Activated T-cell treated with anti-CD3 and anti-CD28 coated beads for 48 hours (primary cell): ENCODE data around the gene MTM1.

ENCODE experiments used
- DNase-seq: peaks from one replicate; pipeline ENCODE4 v3.0.0-alpha.2; 2020; ENCODE audit warnings: low read depth

MTM1 gene

DNA sequence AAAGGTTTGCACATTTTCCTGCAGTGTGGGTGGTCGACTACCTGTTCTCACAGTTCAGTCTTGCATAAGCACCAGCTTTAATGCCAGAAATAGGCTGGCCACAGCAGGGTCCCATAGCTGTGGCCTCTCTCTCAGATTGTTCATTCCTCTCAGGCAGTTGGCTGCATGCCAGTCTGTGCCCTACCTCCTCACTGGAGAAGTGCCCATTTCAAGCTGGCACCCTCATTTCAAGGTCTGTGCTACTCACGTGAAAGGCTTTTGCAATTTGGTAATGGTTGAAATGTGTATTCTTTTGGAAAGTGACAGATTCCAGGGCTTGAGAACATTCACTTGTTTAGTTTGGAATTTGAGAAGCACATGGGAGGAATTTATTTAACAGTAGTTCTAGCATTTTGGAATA is 95.9 kb downstream of the MTM1 start:
- no peak for DNase-seq

DNA sequence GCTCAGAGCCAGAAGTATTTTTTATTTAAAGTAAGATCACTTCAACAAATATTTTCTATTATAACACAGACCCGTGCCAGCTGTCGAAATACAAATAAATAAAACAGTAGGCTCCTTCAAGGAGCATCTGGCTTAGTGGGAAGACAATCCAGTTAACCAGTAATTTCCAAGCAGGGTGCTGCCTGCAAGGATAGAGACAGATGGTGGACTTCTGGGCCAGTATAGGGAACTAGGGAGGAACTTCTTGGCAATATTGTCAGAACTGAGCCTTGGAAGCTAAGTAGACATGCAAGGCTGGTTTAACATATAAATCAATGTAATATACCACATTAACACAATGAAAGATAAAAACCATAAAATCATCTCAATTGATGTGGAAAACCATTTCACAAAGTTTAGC is 107.8 kb downstream of the MTM1 start:
- no peak for DNase-seq

DNA sequence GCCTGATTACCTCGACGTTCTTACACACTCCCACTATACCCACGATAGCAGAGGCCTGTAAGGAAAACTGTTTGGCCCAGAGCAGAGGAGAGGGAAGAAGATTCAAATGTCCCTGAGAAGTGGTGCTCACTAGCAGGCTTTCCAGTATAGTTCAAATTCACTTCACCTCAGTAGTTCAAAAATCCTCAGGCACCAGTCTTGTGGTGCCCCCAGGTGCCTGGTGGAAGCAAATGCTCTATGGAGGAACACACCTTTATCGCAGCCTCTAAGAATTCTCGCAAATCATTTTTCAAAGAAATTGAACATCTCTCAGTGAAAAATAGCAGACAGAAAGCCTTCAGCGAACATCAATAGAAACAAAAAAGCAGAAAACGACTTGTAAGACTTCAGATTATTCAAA is 112.6 kb downstream of the MTM1 start:
- no peak for DNase-seq

DNA sequence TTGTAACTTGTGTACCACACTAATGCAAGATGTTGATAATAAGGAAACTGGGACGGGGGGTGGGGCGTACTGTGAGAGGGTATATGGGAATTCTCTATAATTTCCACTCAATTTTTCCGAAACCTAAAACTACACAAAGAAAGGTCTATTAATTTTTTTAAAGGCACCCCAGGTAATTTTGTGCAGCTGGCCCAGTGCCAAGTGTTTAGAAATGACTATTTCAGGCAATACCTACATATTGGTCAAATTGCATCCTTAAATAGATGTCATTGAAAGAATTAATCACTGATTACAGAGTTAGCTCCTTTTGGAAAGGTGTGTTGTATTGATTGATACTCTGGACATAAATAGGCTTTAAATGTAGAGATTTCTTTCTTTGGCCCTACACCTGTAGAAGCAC is 114.7 kb downstream of the MTM1 start:
- no peak for DNase-seq

DNA sequence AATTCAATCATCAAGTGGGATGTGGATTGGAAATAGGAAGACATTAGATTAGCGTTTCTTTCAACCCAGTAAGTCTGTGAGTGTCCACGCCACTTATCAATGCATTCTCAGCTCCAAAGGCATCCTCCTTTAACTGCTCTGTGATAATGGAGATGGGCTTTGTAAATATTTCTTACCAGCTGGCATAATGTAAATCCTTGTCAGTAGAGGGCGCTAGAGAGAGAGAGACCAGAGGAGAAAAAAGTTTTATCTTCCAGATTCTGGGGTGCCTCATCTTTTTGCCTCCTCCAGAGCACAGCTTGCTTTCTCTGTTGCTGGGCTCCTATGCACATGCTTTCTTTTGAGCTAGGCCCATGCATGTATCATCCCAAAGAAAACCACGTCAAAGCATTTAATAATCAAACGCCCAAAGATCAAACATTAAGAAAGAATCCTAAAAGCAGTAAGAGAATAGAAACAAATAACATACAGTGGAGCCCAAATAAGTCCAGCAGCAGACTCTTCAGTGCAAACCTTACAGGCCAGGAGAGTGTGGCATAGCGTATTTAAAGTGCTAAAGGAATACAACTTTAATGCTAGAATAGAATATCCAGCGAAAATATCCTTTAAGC is 115.2 kb downstream of the MTM1 start:
- DNase-seq = no peak

DNA sequence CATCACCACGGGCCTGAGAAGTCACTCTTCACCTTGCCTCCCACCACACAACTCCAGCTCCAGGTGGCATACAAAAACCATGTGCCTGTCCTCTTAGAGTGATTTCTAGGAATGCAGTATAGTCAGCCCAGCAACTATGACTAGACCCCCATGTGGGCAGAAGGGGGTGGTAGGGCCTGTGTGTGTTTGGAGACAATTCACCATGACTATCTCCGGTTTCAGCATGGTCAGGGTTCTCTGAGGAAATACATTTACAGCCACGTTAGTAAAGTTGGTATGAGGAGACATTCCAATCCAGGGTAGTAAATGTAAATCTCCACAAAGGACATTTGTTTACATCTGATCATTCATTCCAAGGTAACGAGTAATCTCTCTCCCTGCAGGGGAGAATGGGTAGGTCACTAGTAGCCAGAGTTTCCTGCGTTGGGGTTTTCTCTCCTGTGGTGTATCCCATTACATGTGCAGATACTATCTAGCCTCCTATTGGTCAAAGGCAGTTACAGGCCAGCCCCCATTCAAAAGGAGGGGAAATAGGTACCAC is 120.6 kb downstream of the MTM1 start:
- no peak for DNase-seq

DNA sequence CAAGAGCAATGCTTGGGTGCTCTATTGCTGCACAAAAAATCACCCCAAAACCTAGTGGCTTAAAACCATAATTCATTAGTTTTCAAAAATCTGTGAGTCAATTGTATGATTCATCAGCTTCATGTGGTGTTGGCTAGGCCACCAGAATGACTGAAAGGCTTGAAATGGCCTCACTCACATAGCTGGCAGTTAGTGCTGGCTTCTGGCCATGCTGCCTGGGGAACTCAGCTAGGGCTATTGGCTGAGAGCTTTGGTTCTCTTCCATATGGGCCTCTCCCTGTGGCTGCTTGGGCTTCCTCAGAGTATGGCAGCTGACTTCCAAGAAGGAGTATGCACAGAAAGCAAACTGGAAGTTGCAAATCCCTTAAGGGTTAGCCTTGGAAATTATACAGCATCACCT is 121.7 kb downstream of the MTM1 start:
- no peak for DNase-seq

DNA sequence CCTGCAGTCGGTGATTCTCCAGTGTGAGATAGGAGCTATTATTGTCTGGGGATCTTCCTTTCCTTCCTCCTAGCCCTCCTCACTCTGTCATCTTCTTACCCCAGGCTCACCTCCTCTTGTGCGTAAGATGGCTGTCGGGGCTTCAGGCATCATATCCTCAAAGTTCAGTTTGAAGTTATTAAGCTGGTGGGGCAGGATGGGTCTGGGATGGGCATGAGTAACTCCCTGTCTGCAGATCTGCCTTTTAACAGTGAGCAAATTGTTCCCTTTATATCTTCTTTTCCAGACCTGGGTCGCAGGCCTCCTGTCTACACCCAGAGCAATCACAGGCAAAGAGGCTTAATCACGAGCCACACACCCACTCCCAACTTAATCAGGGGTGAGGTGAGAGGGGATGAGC is 123.9 kb downstream of the MTM1 start:
- peak; percentile 11 for DNase-seq

DNA sequence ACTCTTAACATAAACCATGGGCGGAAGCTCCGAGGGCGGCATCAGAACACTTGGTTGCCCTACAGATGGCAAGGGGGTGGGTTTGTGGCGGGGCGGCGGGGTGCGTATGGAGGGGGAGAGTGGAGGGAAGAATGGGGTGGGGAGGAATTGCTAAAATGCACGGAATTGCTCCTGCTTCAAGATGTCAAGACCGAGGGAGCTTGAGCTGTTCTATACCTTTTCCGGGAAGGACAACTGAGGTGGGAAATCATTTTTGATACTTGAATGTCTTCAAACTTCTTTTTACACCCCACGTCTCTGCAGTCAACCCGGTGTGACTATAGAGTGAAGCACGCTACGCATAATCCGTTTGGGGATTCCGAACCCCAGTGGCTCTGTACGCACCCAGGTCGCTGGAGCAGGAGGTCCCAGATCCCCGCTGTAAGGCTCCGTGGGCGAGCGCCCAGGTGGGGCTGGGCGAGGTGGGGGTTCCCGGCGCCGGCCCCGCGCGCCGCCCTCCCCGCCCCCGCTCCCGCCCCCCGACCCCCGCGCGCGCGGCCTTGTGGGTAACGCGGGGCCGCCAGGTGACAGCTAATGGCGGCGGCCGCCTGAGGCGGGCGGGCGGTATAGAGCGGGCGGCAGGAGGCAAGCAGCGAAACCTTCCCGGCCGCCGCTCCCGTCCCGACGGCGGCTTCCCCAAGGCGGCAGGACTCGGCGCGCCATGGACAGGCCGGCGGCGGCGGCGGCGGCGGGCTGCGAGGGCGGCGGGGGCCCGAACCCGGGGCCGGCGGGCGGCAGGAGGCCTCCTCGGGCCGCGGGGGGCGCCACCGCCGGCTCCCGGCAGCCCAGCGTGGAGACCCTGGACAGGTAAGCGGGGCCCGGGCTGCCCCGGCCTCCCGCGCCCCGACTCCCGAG is 124.7 kb downstream of the MTM1 start, which contains the start of gene MTMR1:
Gene MTMR1 (plus strand): TSS at position 566 of the 894 bp plus-strand sequence. CDS start 135 bp downstream, at position 701.
- DNase-seq = peak; percentile 44

DNA sequence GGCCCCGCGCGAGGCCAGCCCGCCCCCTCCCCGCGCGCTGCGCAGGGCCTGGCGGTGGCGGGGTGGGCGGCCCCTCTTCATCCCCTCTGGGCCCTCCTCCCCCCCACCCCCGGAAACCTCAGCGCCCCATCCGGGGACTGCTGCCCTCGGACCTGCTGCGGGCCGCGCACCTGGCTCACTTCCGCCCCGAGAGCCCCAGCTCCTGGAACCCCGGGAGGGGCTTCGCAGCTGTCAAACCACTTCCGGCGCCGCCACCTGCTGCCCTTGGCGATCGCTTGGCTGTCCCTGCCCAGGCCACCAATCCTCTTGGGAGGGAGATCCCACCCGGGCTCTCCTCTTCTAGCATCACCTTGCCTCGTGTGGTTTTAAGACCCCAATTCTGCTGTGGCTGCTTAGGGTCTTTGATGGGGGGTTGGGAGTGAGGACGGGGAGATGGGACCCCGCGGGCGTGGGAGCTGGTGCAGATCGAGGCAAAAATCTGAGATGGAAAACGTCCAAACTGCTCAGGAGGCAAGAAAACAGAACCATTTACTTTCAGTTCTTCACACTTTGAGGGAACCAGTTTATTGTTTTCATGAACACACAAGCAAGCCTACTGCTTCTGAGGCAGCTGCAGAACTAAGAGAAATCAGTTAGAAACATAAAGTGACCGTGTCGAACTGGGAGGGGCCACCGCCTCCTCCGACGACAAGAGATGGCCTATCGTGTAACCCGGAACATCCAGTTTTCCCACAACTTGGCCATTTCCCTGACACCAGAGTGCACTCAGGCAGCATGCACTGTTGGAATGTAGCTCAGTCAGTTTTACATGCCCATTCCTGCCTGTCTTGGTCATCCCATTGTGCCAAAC is 125.5 kb downstream of the MTM1 start:
- DNase-seq = peak; percentile 68

DNA sequence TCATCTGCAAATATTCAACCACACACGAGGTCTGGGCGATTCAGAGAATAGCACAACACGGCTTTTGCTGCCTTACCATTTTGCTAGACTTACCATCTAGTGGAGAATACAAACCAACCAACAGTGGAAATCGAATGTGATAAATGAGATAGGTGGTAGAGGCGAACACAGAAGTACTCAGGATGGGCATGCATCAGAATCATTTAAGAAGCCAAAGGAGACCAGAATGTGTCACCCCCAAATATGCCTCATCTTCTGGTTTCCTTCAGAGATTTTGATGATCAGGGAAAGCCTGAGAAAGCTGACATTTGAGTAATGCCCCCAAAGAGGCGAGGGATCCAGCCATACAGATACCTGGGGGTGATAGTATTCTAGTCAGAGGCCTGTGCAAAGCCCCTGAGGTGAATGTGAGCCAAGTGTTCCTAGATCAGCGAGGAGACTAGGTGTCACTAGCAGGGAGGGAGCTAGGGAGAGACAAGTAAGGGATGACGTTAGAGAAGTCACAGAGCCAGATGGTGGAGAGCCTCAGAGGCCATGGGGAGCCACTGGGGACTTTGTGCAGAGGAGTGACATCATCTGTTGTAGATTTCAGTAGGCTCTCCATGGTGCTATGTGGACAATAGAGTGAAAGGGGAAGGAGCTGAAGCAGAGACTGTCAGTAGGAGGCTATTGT is 126.5 kb downstream of the MTM1 start:
- peak; percentile 25 for DNase-seq

DNA sequence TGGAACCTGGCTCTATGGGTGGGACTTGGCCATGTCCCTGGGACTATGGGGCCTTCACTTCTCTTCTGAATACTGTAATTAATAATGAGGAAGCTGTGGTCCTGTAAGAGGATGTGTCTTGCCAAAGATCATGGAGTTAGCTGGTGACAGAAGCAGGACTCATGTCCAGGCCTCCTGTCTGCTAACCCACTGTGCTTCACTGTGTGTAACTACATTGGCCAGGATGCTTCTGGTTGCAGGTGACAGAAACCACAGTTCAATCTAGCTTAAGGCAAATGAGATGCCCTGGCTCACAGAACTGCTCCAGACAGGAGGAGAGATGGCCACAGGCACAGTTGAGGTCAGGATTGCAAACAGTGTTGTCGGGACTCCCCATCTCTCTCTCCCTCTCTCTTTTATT is 127.9 kb downstream of the MTM1 start:
- DNase-seq = no peak

DNA sequence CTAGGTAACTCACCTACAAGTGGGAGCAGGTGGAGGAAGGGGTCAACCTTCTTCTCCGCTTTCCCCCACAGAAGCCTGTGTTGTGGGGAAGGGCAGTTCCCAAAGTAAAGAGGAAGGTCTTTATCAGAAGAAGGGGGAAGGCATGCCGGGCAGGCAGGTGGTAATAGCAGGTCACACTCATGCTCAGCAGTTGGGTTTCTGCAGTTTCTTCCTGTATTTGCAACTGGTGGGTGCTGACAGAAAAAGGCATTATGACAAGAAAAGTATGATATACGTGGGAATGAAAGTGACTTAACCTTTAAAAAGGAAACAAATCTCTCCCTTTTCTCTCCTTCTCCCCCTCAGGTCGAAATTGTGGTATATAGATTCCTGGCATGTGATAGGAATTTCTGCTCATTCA is 128.4 kb downstream of the MTM1 start:
- no peak for DNase-seq

DNA sequence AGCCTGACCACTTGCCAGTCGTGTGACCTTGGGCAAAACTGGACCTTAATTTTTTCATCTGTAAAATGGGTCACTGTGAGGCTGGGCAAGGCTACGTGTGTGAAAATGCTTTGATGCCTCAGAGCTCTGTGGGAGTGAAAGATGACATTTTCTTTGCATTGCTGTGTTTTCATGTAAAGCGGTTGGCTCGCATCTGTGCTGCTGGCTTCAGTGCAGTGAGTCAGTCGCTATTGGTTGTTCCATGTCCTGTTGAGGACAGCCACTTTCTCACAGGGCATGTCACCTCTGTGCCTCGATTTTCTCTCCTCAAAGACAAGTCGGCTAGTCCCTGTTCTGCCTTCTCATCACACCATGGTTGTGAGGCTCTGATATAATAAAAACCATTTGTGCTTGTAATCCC is 129.2 kb downstream of the MTM1 start:
- DNase-seq = no peak

DNA sequence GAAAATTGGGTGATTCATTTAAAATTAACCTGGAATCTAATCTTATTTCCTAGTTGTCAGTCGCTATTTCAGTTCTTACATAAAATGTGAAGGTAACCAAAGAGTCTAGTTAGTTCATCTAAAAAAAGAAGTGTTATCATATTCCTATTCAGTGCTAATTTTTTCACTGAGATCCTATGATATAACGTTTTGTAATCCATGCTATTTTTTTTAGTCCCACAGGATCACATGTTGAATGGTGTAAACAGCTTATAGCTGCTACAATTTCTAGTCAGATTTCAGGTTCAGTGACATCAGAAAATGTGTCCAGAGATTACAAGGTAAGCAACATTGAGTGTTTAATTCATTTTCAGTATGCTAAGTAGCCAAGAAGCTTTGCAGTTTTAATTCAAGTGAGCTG is 130.6 kb downstream of the MTM1 start:
- no peak for DNase-seq

DNA sequence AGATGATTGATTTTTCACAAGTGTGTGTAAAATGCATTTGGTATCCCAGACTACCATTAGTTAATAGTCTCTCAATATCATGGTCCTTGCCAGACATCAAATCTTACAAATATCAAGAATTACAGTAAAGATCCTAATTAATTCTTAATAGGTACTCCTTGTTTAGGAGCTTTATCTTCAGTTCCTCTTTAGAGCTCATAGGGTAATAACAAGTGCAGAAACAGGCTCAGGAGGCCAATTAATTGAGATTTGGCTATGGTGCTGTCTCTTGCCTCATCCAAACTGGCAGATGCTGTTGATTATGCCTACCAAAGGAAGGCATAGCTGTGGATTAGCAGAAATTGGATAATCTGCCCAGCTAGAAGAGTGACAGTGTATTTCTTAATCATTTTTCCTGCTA is 131.7 kb downstream of the MTM1 start:
- no peak for DNase-seq

DNA sequence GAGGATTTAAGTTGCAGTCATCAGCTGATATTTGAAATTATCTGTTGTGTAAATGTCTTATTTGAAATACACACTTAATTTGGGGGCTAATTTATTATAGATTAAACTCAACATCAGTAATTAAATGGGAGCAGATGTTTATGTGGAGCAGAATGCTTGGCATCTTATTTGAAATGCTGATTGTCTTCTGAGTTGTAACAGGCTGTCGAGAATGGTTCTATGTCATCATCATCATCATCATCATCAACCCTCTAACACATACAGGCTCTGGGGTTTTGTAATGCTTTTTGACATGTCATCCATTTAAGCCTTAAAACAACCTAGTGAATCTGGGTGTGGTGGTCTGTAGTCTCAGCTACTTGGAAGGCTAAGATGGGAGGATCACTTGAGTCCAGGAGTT is 133.0 kb downstream of the MTM1 start:
- no peak for DNase-seq

DNA sequence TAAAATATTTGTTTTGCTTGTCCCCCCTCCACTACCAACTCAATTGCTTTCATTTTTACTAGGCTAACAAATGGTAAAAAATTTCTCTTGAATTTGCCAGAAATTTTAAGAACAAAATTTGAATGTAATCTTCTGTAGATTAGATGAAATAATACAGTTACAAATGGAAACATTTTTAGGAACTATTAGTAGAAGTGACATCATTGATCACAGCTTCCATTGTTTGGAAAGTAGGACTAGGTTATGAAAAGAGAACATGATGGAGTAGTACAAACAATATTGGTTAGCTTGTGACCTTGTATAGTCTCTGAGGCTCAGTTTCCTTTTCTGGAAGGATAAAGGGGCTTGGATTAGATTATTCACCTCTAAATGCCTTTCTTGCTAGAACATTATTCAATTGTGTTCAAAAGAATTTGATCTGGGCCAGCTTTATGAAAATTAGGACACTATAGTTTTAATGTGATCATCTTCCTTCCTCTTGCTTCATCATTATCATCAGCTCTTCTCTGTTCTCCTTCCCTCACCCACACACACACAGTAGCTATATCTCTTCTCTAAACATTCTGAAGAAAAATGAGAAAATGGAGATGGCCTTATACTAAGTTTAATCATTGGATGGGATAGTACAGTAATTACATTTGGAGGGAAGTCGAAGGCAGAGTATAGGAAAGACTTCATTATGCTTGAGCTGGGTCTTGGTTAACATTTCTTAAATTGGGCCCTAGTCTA is 134.7 kb downstream of the MTM1 start:
- no peak for DNase-seq

DNA sequence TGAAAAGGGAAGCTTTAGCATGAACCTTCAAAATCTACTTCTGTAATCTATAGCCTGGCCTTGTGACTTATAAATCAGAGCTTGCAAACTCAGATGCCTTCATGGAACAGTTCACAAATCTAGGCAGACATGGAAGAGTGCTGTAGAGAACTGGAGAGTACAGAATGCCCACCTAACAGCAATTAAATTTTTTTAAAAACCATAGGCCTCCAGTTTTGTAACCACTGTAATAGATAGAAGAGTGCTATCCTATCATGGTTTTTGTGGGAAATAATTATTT is 135.2 kb downstream of the MTM1 start:
- no peak for DNase-seq

DNA sequence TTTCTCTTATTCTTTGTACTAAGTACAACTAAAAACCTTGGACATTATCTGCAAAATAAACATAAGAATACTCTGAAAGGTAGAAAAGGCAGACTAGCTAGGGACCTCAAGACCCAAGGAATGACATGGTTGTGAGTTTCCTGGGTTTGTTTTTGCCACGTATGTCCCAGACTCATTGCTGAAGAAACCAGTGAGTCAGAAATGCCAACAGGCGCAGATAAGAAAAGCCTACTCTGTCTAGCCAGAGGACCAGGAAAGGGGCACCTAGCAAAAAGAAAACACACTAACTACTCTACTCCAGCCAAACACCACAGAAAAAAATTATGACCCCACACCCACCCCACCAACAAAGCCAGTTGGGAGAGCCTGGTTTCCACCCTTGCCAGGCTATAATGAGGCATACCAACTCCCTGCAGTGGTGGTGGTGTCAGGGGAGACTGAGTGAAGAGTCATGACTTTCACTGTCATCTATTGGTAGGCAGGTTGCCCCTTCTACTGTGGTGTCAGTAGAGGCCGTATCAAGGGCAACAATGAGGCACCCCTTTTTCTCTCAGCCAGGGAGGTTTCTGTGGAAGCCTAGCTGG is 135.7 kb downstream of the MTM1 start:
- DNase-seq = peak; percentile 8

DNA sequence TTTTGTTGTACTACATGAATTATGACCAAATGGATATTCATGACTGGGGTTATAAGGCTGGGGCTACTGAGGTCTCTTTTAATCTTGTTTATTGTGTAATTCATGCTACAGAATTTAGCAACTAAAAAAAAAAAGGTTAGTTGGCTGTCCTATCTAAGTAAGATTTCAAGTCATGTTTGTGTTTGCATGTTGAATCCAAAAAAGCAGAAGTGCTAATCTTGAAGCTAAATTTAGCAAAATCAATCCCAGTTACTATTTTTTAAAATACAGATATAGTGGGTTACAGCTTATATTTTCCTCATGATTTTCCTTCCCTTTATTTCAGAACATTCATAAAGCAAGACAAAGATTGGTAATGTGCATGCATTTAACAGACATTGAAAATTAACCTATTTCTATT is 144.2 kb downstream of the MTM1 start:
- DNase-seq = no peak
